Naive thymus-derived CD4-positive, alpha-beta T cell (primary cell): ENCODE measurements around the gene FADS6. TPM values are rescaled to one million over a fixed set of nuclear protein-coding genes. Genes with fewer than 3 reads are reported as not detected.

Experiments used
- ATAC-seq: fragments of 150-1000 bp; cut with Tn5 transposase; 2 replicates; pipeline ENCODE4 v1.10.0; 2021; ENCODE audit warnings: mild to moderate bottlenecking, moderate library complexity
- CTCF ChIA-PET: fragments of 350-600 bp; sonication (Branson Sonifier 250); formaldehyde crosslinking; loops from one replicate; lab custom pipeline; 2021; ENCODE audit warnings: antibody characterized with exemption; lab: Charles Lee
- POLR2A ChIA-PET: fragments of 350-600 bp; sonication (Branson Sonifier 250); formaldehyde crosslinking; loops from one replicate; lab custom pipeline; 2021; ENCODE audit warnings: antibody characterized with exemption, inconsistent platforms; lab: Charles Lee
- DNase-seq, 9 donors: peaks; one replicate each; pipeline versions ENCODE4 v3.0.0 to v3.0.0-alpha.2; 2020 to 2022; ENCODE audit warnings: mixed read lengths in 1 of 9
- H3K27ac ChIP-seq: one replicate; pipeline ENCODE4 v1.7.0; 2013; ENCODE audit warnings: mild to moderate bottlenecking, low read depth, low read length, moderate library complexity
- H3K27me3 ChIP-seq, 2 donors: one replicate each; pipeline ENCODE4 v1.7.0; 2013; ENCODE audit warnings: low read length in 2 of 2, mild to moderate bottlenecking in 2 of 2, moderate library complexity in 2 of 2; ENCODE audit not compliant: control insufficient read depth in 2 of 2, insufficient read depth in 2 of 2
- H3K36me3 ChIP-seq, 3 experiments: 1 replicate in 2 of 3; 2 replicates in 1 of 3; pipeline ENCODE4 v1.7.0; 2013; ENCODE audit warnings: low read length in 3 of 3, mild to moderate bottlenecking in 3 of 3, moderate library complexity in 1 of 3; ENCODE audit not compliant: insufficient read depth in 3 of 3, control insufficient read depth in 2 of 3
- H3K4me1 ChIP-seq, 2 donors: one replicate each; pipeline ENCODE4 v1.7.0; 2013; ENCODE audit warnings: low read length in 2 of 2, mild to moderate bottlenecking in 2 of 2, moderate library complexity in 1 of 2; ENCODE audit not compliant: control insufficient read depth in 2 of 2, insufficient read depth in 2 of 2
- H3K4me3 ChIP-seq: 2 replicates; pipeline ENCODE4 v1.7.0; 2013; ENCODE audit warnings: mild to moderate bottlenecking, low read length
- H3K9me3 ChIP-seq, 3 experiments: 1 replicate in 2 of 3; 2 replicates in 1 of 3; pipeline ENCODE4 v1.7.0; 2013; ENCODE audit warnings: low read length in 3 of 3; ENCODE audit not compliant: control insufficient read depth in 2 of 3
- H3K27ac Mint-ChIP-seq, 9 donors: one replicate each; pipeline ENCODE4 v1.8.0; 2020 to 2022; ENCODE audit warnings: mixed read lengths in 9 of 9, mild to moderate bottlenecking in 8 of 9, moderate library complexity in 5 of 9, inconsistent platforms in 2 of 9
- H3K27me3 Mint-ChIP-seq, 5 donors: one replicate each; pipeline ENCODE4 v1.8.0; 2021 to 2022; ENCODE audit warnings: mixed read lengths in 5 of 5, mild to moderate bottlenecking in 1 of 5
- H3K36me3 Mint-ChIP-seq, 5 donors: one replicate each; pipeline ENCODE4 v1.8.0; 2020 to 2022; ENCODE audit warnings: mixed read lengths in 5 of 5, mild to moderate bottlenecking in 3 of 5, inconsistent platforms in 1 of 5
- H3K4me1 Mint-ChIP-seq, 7 donors: one replicate each; pipeline ENCODE4 v1.8.0; 2020 to 2022; ENCODE audit warnings: mixed read lengths in 7 of 7, mild to moderate bottlenecking in 3 of 7, inconsistent platforms in 1 of 7
- H3K4me3 Mint-ChIP-seq, 10 donors: one replicate each; pipeline ENCODE4 v1.8.0; 2020 to 2022; ENCODE audit warnings: mild to moderate bottlenecking in 10 of 10, mixed read lengths in 10 of 10, moderate library complexity in 6 of 10, inconsistent platforms in 2 of 10
- H3K9me3 Mint-ChIP-seq, 11 donors: one replicate each; pipeline ENCODE4 v1.8.0; 2020 to 2022; ENCODE audit warnings: mixed read lengths in 11 of 11, mild to moderate bottlenecking in 4 of 11, inconsistent platforms in 1 of 11, moderate library complexity in 1 of 11
- intact Hi-C, 2 donors: fragments of 100-400 bp; cut with micrococcal nuclease; formaldehyde crosslinking; loops; one replicate each; pipeline ENCODE4 v1.15.1; 2023
- polyA plus RNA-seq, 2 donors: library from polyadenylated mRNA; unstranded; fragments of 300-500 nt; fragmentation: Illumina TruSeq; gene quantifications; one replicate each; pipeline ENCODE4 v1.2.3, GENCODE V29; 2021
- total RNA-seq, 6 experiments: library from RNA in 5 of 6; stranded (reverse) in 5 of 6; gene quantifications; 1 replicate in 5 of 6; 2 replicates in 1 of 6; pipeline ENCODE4 v1.2.3 and lab custom pipeline; 2021 to 2026

The FADS6 gene
- total and polyA plus RNA-seq, 7 experiments from 2014 or later: 0.14 TPM; not detected in 6

DNA sequence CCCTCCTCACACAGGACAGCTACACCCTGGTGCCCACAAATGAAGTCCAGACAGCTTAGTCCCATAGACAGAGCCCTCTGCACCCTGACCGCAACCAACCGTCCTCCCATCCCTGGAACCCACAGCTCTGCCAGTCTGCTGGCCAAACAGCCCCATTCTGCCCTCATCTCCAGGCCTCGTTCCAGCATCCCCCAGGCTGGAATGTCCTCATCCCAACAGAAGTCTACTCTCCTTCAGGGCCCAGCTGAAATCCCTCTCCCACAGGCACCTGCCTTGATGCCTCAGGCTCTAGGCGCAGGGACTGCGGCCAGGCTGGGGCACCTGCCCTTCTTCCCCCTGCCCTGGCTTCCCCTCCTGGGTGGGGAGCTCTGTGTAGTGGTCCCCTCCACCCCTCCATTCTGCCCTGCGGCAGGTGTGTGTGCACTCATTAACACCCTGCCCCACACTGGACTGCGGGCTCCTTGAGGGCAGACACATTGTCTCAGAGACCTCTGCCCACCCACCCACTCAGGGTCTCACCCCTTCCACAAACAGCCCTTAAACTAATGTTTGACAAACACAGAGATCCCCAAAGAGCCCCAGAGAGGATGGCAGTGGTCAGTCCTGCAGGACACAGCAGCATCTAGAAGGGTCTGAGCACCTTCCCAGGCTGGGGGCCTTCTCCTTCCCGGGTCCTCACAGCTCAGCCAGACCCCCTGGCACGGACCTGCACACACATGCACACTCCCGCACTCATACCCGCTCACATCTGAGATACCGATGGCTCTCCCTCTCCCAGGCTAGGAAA, 34.6 kb downstream of the FADS6 start:
- intact Hi-C loops: no loop called here
- CTCF ChIA-PET: interaction anchor here (1.4 to 3.4 kb wide), 2 partner anchors 68 to 83 kb away, joined by 4 to 14 read pairs; partner anchors contain the start of gene NAT9
- Histone ChIP-seq H3K27ac (no peak overlapping the region), H3K4me1 (peaks cover 12 to 15% of the 10 kb centered on the region in 2 donors), H3K4me3 (no peak overlapping the region), H3K9me3 (no peaks in the 10 kb centered on the region), H3K27me3 (peaks cover 8 to 17% of the 10 kb centered on the region in 2 donors), H3K36me3 (no peaks in the 10 kb centered on the region)
- H3K27ac Mint-ChIP-seq: peak overlapping the region in 1 of 9 donors; percentile 65
- peaks cover 0 to 7% (median 0%) of the 10 kb centered on the region in 5 donors for H3K36me3 Mint-ChIP-seq
- peaks cover 40 to 78% (median 61%) of the 10 kb centered on the region in 5 donors for H3K27me3 Mint-ChIP-seq
- no peaks in the 10 kb centered on the region for H3K9me3 Mint-ChIP-seq
- peak overlapping the region in 9 of 10 donors; percentile 49 to 71 (median 63) for H3K4me3 Mint-ChIP-seq
- no peak for ATAC-seq
- DNase-seq: no peak
- H3K4me1 Mint-ChIP-seq: peaks cover 0 to 16% (median 12%) of the 10 kb centered on the region in 7 donors
- POLR2A ChIA-PET: interaction anchor here (0.6 kb wide), 1 partner anchor 112 kb away, joined by 3 read pairs; no protein-coding TSS in a partner anchor

DNA sequence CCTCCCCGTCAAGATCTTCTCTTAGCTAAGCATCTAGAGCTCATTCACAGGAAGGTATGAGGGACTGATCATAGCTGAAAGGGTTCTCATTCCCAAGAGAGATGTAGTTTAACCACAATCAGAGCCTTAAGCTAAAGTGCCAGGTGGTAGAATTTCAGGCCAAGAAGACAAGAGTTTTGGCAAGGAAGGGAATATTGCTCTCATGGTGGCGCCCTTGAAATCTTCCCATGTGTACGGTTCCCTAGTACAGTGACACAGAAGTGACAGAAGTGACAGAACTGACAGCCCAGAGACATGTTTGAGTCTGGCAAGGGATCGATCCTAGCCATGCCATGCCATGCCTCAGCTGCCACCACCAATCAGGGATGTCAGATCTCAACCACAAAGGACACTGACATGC, 36.2 kb downstream of the FADS6 start:
- no peak for DNase-seq
- ChIA-PET CTCF (interaction anchor here (0.7 to 3.4 kb wide), 4 partner anchors 21 to 104 kb away, joined by 3 to 14 read pairs (median 4); no protein-coding TSS in a partner anchor), POLR2A (no interaction called here)
- no peak overlapping the region for H3K27ac ChIP-seq
- H3K27me3 ChIP-seq: peaks cover 8 to 17% of the 10 kb centered on the region in 2 donors
- no peaks in the 10 kb centered on the region for H3K9me3 Mint-ChIP-seq
- intact Hi-C loops: no loop called here
- peaks cover 7 to 25% (median 19%) of the 10 kb centered on the region in 7 donors for H3K4me1 Mint-ChIP-seq
- peaks cover 40 to 85% (median 65%) of the 10 kb centered on the region in 5 donors for H3K27me3 Mint-ChIP-seq
- H3K4me3 Mint-ChIP-seq: no peak overlapping the region
- no peaks in the 10 kb centered on the region for H3K9me3 ChIP-seq
- no peak overlapping the region for H3K27ac Mint-ChIP-seq
- no peaks in the 10 kb centered on the region for H3K36me3 Mint-ChIP-seq
- no peaks in the 10 kb centered on the region for H3K36me3 ChIP-seq
- H3K4me1 ChIP-seq: peaks cover 12 to 20% of the 10 kb centered on the region in 2 donors
- no peak for ATAC-seq
- no peak overlapping the region for H3K4me3 ChIP-seq

DNA sequence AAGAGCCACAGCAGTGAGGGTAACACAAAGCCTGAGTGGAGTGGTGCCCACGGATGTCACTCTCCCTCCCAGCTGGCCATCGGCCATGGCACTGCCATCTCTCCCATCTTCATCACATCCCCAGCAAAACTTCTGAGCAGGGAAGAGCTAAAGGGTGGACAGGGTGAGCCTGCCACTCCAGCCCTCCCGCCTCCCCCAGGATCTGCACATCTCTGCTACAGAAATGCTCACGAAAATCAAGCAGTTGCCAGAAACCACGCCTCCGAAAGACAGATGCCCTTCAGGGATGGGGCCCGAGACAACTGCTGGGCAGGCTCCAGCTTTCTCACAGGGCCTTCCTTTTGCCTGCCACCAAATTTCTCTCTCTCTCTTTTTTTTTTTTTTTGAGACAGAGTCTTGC, 37.3 kb downstream of the FADS6 start:
- Mint-ChIP-seq H3K36me3 (no peaks in the 10 kb centered on the region), H3K27ac (no peak overlapping the region), H3K4me1 (peaks cover 7 to 21% (median 16%) of the 10 kb centered on the region in 7 donors), H3K27me3 (peaks cover 42 to 79% (median 62%) of the 10 kb centered on the region in 5 donors), H3K4me3 (no peak overlapping the region), H3K9me3 (no peaks in the 10 kb centered on the region)
- intact Hi-C loops: no loop called here
- ATAC-seq (no peak), DNase-seq (no peak)
- H3K27me3 ChIP-seq: peaks cover 5 to 17% of the 10 kb centered on the region in 2 donors
- peaks cover 8 to 20% of the 10 kb centered on the region in 2 donors for H3K4me1 ChIP-seq
- POLR2A ChIA-PET: interaction anchor here (1.0 kb wide), 1 partner anchor 17 kb away, joined by 3 read pairs; the partner anchor contains the start of gene FDXR
- H3K9me3 ChIP-seq: no peaks in the 10 kb centered on the region
- no peak overlapping the region for H3K27ac ChIP-seq
- H3K4me3 ChIP-seq: no peak overlapping the region
- CTCF ChIA-PET: interaction anchor here (0.7 to 1.2 kb wide), 4 partner anchors 65 to 105 kb away, joined by 3 to 7 read pairs (median 4); no protein-coding TSS in a partner anchor
- H3K36me3 ChIP-seq: no peaks in the 10 kb centered on the region

DNA sequence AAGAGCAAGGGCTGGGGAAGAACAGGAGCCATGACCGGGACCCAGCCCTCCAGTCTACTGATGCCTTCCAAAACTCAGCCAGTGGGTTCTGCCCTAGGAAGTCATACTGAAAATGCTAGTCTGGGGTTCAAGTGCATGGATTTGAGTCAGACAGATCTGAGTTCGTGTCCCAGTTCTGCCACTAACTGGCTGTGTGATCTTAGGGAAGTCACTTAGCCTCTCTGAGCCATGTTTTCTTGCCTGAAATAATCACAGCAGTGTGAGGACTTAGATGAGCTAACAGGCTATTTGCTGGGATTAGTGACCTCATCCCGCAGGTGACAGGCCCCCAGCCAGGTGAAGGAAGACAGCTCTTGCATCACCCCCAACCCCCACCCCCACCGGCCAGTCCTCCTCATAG, 38.1 kb downstream of the FADS6 start:
- no peak for DNase-seq
- no peak overlapping the region for H3K4me3 Mint-ChIP-seq
- H3K36me3 Mint-ChIP-seq: no peaks in the 10 kb centered on the region
- H3K4me1 Mint-ChIP-seq: peaks cover 7 to 22% (median 17%) of the 10 kb centered on the region in 7 donors
- Histone ChIP-seq H3K9me3 (no peaks in the 10 kb centered on the region), H3K36me3 (no peaks in the 10 kb centered on the region), H3K4me3 (no peak overlapping the region), H3K27ac (no peak overlapping the region), H3K27me3 (peaks cover 5 to 13% of the 10 kb centered on the region in 2 donors), H3K4me1 (peaks cover 4 to 15% of the 10 kb centered on the region in 2 donors)
- H3K27me3 Mint-ChIP-seq: peaks cover 38 to 77% (median 63%) of the 10 kb centered on the region in 5 donors
- intact Hi-C loops: no loop called here
- ATAC-seq: no peak
- no peaks in the 10 kb centered on the region for H3K9me3 Mint-ChIP-seq
- ChIA-PET CTCF (interaction anchor here (1.1 kb wide), 1 partner anchor 64 kb away, joined by 7 read pairs; no protein-coding TSS in a partner anchor), POLR2A (interaction anchor here (1.0 kb wide), 1 partner anchor 18 kb away, joined by 3 read pairs; the partner anchor contains the start of gene FDXR)
- H3K27ac Mint-ChIP-seq: no peak overlapping the region

DNA sequence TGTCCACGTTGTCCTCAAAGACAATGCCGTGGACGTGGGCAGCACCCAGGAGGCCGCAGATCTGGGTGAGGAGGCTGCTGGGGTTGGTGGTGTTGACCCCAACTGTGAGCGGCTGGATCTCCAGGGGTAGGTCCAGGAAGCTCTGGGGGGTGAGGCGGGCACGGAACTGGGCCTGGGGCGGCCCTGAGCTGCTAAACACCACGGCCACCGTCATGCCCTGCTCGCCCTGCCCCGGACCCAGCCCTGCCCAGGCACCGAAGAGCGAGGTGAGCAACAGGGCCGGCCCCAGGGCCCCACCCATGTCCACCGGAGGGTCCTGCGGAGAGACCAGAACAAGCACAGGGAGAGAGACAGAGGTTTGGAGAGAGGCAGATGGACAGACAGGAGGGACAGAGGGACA, 38.6 kb downstream of the FADS6 start:
- H3K36me3 ChIP-seq: no peaks in the 10 kb centered on the region
- POLR2A ChIA-PET: interaction anchor here (1.0 kb wide), 1 partner anchor 18 kb away, joined by 3 read pairs; the partner anchor contains the start of gene FDXR
- intact Hi-C loops: no loop called here
- DNase-seq (no peak), ATAC-seq (no peak)
- Mint-ChIP-seq H3K4me1 (peaks cover 7 to 19% (median 13%) of the 10 kb centered on the region in 7 donors), H3K27me3 (peaks cover 35 to 74% (median 57%) of the 10 kb centered on the region in 5 donors), H3K9me3 (no peaks in the 10 kb centered on the region), H3K4me3 (no peak overlapping the region), H3K27ac (no peak overlapping the region), H3K36me3 (no peaks in the 10 kb centered on the region)
- no peak overlapping the region for H3K27ac ChIP-seq
- peaks cover 0 to 10% of the 10 kb centered on the region in 2 donors for H3K4me1 ChIP-seq
- no peak overlapping the region for H3K4me3 ChIP-seq
- no peaks in the 10 kb centered on the region for H3K9me3 ChIP-seq
- CTCF ChIA-PET: interaction anchor here (1.1 kb wide), 1 partner anchor 64 kb away, joined by 7 read pairs; no protein-coding TSS in a partner anchor
- peaks cover 5 to 9% of the 10 kb centered on the region in 2 donors for H3K27me3 ChIP-seq

DNA sequence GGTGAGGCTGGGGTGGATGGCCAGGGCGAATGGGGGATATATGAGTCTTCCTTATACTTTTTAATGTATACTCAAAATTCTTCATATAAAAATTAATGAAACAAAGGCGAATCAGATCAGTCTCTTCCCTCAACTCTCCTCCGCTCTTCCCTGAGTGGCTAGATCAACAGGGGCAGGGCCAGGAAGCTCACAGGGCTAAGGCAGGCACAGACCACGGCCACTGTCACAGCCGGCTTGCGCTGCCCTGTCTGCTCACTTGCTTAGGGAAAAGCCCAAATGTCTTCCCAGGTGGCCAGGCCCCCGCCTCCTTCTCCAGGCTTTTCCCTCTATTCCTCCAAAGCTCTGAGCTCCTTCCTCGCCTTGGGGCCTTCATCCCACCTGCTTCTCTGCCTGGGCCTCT, 39.8 kb downstream of the FADS6 start:
- no peak overlapping the region for H3K27ac ChIP-seq
- H3K36me3 Mint-ChIP-seq: no peaks in the 10 kb centered on the region
- POLR2A ChIA-PET: no interaction called here
- no peaks in the 10 kb centered on the region for H3K36me3 ChIP-seq
- intact Hi-C loops: loop anchor here in 1 of 2 donors (2.0 kb wide), 1 partner anchor 19 kb away; the partner anchor contains the start of gene FDXR
- CTCF ChIA-PET: interaction anchor here (1.0 kb wide), 1 partner anchor 8 kb away, joined by 3 read pairs; no protein-coding TSS in a partner anchor
- no peak overlapping the region for H3K4me3 ChIP-seq
- H3K4me3 Mint-ChIP-seq: peak overlapping the region in 8 of 10 donors; percentile 5 to 83 (median 73)
- ATAC-seq (no peak), DNase-seq (no peak)
- H3K4me1 Mint-ChIP-seq: peaks cover 5 to 13% (median 11%) of the 10 kb centered on the region in 7 donors
- peaks cover 0 to 10% of the 10 kb centered on the region in 2 donors for H3K4me1 ChIP-seq
- H3K9me3 ChIP-seq: no peaks in the 10 kb centered on the region
- H3K27ac Mint-ChIP-seq: no peak overlapping the region
- peaks cover 0 to 3% of the 10 kb centered on the region in 2 donors for H3K27me3 ChIP-seq
- H3K27me3 Mint-ChIP-seq: peaks cover 28 to 70% (median 51%) of the 10 kb centered on the region in 5 donors
- no peaks in the 10 kb centered on the region for H3K9me3 Mint-ChIP-seq
